H54 (cell line): ENCODE data around the gene NT5C.

ENCODE experiments used
- DNase-seq: peaks from one replicate; pipeline ENCODE4 v3.0.0; 2011; ENCODE audit warnings: low spot score, mixed read lengths; ENCODE audit not compliant: insufficient read length
- FAIRE-seq: peaks from 3 replicates; lab custom pipeline; 2011; peaks lifted over from hg19 to GRCh38; lab: Jason Lieb, UNC
- POLR2A ChIP-seq: IDR thresholded peaks from 2 replicates; pipeline ENCODE4 v1.6.1; 2011; ENCODE audit warnings: low read depth, mild to moderate bottlenecking, low read length

NT5C gene

DNA sequence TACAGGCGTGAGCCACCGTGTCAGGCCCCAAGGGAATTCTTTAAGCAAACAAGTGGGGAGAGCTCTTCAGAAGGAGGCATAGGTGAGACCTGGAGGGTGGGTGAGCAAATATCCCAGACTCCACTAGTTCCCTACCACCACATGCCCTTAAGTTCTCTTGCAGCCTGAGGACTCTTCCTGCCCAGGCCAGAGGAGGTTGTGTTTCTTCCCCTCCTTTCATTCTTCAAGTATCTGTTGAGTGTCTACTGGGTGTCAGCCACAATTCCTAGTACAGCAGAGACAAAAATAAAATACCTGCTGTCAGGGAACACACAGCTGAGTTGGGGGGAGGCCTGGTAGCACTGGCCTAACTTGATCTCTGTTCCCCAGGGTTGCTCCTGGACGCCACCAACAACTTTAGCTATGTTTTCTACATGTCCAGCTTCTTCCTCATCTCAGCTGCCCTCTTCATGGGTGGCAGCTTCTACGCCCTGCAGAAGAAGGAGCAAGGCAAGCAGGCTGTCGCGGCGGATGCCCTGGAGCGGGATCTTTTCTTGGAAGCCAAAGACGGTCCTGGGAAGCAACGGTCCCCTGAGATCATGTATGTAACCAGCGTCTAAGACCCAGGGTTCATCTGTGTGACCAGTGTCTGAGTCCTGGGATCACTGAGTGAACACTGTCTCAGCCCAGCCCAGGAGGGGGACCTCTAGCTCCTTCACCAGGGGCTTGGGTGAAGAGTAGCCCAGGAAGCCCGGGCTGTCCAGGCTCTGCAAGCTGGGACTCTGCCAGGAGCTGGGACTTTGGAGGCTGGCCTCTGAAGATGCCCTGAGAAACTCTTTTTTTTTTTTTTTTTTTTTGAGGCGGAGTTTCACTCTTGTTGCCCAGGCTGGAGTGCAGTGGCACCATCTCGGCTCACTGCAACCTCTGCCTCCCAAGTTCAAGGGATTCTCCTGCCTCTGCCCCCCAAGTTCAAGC is 27.7 kb downstream of the NT5C start:
- DNase-seq, result no peak
- FAIRE-seq, result no peak
- no peak for TF ChIP-seq POLR2A

DNA sequence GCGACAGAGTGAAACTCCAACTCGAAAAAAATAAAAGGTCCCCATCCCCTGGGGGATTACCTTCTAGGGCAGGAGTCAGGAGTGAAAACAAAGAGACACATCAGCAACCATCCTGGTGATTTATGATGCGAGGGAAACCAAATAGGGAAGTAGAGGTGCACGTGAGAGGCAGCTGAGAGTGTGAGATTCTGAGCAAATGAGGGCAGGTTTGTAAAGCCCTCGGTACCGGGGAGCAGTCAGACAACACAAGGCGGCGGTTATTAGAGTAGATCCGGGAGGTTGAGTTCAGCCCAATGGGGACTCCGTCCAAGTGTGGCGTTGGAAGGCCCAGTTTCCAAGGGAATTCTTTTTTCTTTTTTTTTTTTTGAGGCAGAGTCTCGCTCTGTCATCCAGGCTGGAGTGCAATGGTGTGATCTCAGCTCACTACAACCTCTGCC is 29.1 kb downstream of the NT5C start:
- DNase-seq (no peak), FAIRE-seq (no peak)
- no peak for TF ChIP-seq POLR2A

DNA sequence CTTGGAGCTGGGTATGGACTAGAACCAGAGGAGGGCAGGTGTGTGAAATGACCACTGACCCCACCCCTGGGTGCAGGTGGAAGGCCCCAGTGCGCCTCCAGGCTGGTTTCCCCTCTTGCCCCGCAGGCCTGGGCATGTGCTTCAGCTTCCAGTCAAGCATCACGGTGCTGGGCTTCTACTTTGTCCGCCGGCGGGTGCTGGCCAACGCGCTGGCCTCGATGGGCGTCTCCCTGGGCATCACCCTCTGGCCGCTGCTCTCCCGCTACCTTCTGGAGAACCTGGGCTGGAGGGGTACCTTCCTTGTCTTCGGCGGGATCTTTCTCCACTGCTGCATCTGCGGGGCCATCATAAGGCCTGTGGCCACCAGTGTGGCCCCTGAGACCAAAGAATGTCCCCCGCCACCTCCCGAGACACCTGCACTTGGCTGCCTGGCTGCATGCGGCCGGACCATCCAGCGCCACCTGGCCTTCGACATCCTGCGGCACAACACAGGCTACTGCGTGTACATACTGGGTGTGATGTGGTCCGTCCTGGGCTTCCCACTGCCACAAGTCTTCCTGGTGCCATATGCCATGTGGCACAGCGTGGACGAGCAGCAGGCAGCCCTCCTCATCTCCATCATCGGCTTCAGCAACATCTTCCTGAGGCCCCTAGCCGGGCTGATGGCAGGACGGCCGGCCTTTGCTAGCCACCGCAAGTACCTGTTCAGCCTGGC is 31.5 kb downstream of the NT5C start:
- DNase-seq (no peak), FAIRE-seq (no peak)
- TF ChIP-seq POLR2A, result no peak

DNA sequence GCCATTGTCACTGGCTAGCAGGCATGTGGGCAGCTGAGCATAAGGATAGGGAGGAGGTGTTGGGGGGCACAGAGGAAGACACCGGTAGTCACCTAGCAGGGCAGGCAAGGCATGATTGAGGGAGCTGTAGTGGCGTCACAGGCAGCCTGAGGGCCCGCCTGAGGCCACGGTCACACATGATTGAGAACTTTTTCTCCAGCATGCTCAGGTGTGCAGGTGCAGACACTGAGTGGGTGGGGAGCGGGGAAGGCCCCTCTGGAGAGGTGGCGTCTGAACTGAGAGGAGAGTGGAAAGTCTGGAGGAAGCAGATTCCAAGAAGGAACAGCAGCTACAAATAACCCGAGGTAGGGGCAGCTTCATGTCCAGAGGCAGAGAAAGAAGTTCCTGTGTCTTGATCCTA is 32.7 kb downstream of the NT5C start:
- no peak for FAIRE-seq
- TF ChIP-seq POLR2A, result no peak
- DNase-seq, result no peak

DNA sequence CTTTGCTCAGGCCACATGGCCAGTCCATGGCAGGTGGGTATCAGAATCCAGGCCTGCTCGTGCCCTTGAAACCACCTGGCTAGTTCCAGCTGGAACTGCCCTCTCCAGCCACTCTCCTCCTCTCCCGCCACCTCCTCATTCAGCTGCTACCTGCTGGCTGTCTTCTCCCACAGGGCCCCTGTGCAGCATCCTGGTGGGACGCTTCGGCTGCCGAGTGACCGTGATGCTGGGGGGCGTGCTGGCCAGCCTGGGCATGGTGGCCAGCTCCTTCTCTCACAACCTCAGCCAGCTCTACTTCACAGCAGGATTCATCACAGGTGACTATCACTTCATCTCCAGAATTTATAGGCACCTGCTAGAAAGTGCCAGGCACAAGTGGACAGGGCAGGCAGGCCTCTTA is 33.7 kb downstream of the NT5C start:
- TF ChIP-seq POLR2A, result no peak
- DNase-seq (no peak), FAIRE-seq (no peak)

DNA sequence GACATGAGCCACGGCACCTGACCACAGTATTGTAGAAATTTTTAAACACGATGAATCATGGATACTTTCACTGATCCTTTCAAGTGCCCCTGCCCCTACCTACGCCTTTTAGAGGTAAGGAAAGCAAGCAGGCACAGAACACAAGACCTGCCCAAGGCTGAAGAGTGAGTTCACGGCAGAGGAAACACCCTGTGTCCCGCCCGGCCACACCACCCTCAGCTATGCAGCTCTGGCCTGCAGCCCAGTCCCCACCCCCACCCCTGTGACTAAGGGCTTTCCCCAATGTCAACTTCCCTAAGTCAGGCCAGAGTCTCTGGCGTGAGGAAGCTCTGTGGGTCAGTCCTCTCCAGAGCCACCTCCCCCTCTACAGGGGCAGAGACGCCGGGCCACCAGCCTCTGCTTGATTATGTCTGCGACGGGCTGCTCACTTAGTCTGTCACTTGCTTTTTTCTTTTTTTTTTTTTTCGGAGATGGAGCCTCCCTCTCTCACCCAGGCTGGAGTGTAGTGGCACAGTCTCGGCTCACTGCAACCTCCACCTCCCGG is 35.4 kb downstream of the NT5C start:
- FAIRE-seq (peak; percentile 52), DNase-seq (peak; percentile 95)
- TF ChIP-seq POLR2A, result no peak

DNA sequence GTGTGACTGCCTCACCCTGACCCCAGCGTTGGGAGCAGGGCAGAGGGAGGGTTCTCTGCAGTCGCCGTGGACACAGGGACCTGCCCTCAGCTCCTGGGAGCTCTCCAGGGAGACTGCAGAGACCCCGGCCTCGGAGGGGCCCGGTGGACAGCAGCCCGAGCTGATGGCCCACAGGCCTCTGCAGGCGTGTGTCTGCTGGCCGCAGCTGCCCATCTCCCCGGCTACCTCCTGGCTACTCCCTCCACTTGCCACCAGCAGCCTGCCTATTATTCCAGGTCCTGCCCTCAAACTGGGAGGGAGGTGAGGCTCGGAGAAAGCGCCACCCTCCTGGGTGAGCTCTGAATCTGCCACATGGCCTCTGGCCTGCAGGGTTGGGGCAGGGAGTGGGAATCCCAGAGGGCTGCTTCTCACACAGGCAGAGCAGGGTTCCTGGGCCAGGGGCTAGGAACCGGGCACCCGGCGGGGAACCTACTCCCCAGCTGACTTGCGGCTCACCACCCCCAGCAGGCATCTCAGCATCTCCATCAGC is 36.6 kb downstream of the NT5C start:
- no peak for FAIRE-seq
- no peak for TF ChIP-seq POLR2A
- DNase-seq, result no peak

DNA sequence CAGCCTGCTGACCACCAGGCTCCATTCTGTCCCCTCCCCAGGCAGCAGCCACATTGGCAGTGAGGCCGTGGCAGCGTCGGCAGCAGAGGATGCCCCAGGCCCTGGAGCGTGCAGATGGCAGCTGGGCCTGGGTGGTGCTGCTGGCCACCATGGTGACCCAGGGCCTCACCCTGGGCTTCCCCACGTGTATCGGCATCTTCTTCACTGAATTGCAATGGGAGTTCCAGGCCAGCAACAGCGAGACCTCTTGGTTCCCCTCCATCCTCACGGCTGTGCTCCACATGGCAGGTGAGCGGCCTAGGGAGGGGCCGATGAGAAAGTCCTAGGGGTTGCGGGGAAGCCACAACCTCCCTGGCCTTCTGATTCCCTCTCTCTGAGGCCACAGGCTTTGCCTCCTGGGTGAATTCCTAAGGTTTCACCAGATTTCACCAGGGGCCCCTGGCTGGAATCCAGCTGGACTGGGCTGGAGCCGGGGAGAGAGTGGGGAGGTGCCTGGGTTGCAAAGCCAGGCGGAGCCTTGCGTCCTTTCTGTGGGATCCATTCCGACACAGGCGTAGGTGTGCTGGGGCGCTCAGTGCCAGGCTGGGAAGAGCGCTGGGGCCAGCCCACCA is 37.9 kb downstream of the NT5C start:
- no peak for TF ChIP-seq POLR2A
- DNase-seq (no peak), FAIRE-seq (no peak)

GRCh38 chr17:75091855-75092327 is 39.7 kb downstream of the NT5C start:
- FAIRE-seq, result no peak
- DNase-seq, result no peak
- TF ChIP-seq POLR2A, result no peak

- FAIRE-seq, result no peak
- no peak for DNase-seq
- TF ChIP-seq POLR2A, result no peak
These were observed 40.4 kb downstream of the NT5C start for GRCh38 chr17:75090871-75091854.

DNA sequence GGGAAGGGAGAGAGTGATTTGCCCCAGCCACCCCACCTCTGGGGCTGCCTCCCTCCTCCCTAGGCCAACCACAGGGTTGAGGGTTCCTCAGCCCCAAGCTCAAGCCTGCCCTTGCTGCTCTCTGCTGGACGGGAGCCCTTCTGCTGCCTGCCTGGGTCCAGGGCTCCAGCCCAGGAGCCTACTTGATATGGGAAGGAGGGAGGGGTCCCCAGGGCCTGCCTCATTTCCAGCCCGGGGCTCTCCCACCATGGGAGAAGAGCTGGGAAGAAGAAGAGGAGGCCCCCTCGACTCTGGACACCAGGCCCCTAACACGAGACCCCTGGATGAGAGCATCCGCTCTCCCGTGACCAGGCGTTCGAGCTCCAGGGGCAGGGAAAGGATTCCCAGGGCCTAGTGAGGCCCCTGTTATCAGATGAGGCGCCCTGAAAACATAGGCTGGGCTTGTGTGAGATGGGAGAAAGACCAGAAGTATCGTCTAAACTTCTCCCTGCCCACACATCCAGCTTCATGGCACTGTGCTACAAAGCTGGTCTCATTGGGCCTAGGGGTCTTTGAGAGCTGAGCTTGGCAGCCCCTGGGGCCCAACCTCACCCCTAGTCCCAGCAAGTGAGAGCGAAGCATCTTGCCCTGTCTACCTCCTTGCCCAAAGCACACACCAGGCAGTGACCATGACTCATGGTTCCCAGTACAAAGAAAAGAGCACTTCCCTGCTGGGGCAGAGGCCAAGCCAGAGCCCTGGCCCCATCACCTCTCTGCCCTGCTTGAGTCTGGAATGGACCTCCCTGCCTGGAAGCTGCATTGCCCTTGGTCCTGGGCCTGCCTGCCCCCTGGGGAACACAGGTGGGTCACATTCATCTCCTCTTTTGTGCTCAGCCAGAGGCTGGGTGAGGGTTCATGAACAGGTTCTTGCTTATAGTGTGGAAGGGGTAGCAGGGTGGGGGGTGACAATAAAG is 42.8 kb downstream of the NT5C start:
- TF ChIP-seq POLR2A, result no peak
- DNase-seq, result peak; percentile 97

More for the DNA sequence above, 42.8 kb downstream of the NT5C start:
- peak; percentile 6 for FAIRE-seq
